Neural progenitor cell (in vitro differentiated cells): ENCODE results near the gene TICRR. TPM values are rescaled to one million over a fixed set of nuclear protein-coding genes. Genes with fewer than 3 reads are reported as not detected.

ENCODE experiments used
- DNase-seq: peaks from one replicate; pipeline ENCODE4 v3.0.0-alpha.2; 2016; ENCODE audit warnings: low spot score
- H2AFZ ChIP-seq: fragments of 200-600 bp; sonication (generic); replicated peaks from 2 replicates; pipeline ENCODE4 v1.6.1; 2016; ENCODE audit warnings: antibody characterized with exemption
- H3F3A ChIP-seq: fragments of 200-600 bp; sonication (generic); 2 replicates; pipeline ENCODE4 v1.6.1; 2016; ENCODE audit warnings: antibody characterized with exemption, low read depth
- H3K27ac ChIP-seq: fragments of 200-600 bp; sonication (generic); 2 replicates; pipeline ENCODE4 v1.5.1; 2016; ENCODE audit warnings: mild to moderate bottlenecking
- H3K27me3 ChIP-seq: fragments of 200-600 bp; sonication (generic); 2 replicates; pipeline ENCODE4 v1.6.1; 2016; ENCODE audit warnings: mild to moderate bottlenecking, moderate library complexity
- H3K36me3 ChIP-seq: fragments of 200-600 bp; sonication (generic); 2 replicates; pipeline ENCODE4 v1.5.1; 2016
- H3K4me1 ChIP-seq: fragments of 200-600 bp; sonication (generic); 2 replicates; pipeline ENCODE4 v1.6.1; 2016; ENCODE audit warnings: mixed run types
- H3K4me2 ChIP-seq: fragments of 200-600 bp; sonication (generic); 2 replicates; pipeline ENCODE4 v1.6.1; 2016
- H3K4me3 ChIP-seq: fragments of 200-600 bp; sonication (generic); 2 replicates; pipeline ENCODE4 v1.5.1; 2016
- H3K79me2 ChIP-seq: fragments of 200-600 bp; sonication (generic); 2 replicates; pipeline ENCODE4 v1.6.1; 2016; ENCODE audit warnings: low read depth
- H3K9ac ChIP-seq: fragments of 200-600 bp; sonication (generic); 2 replicates; pipeline ENCODE4 v1.6.1; 2016
- H3K9me3 ChIP-seq: fragments of 200-600 bp; sonication (generic); 2 replicates; pipeline ENCODE4 v1.5.1; 2016; ENCODE audit warnings: low read depth
- H4K20me1 ChIP-seq: fragments of 200-600 bp; sonication (generic); 2 replicates; pipeline ENCODE4 v1.6.1; 2016; ENCODE audit warnings: low read depth
- H3K27ac Mint-ChIP-seq: 3 replicates; pipeline ENCODE4 v1.8.0; 2021; ENCODE audit warnings: mixed read lengths
- H3K27me3 Mint-ChIP-seq: 2 replicates; pipeline ENCODE4 v1.8.0; 2022; ENCODE audit warnings: low read depth, mild to moderate bottlenecking, inconsistent platforms, moderate library complexity, mixed read lengths; ENCODE audit not compliant: insufficient read depth
- H3K36me3 Mint-ChIP-seq: 3 replicates; pipeline ENCODE4 v1.8.0; 2021; ENCODE audit warnings: mixed read lengths
- H3K4me1 Mint-ChIP-seq: 3 replicates; pipeline ENCODE4 v1.8.0; 2021; ENCODE audit warnings: mixed read lengths
- H3K4me3 Mint-ChIP-seq: 3 replicates; pipeline ENCODE4 v1.8.0; 2021; ENCODE audit warnings: mild to moderate bottlenecking, moderate library complexity, mixed read lengths
- H3K9me3 Mint-ChIP-seq: 3 replicates; pipeline ENCODE4 v1.8.0; 2020; ENCODE audit warnings: mixed read lengths
- CTCF ChIP-seq: fragments of 200-600 bp; sonication (generic); IDR thresholded peaks from 2 replicates; pipeline ENCODE4 v1.5.1; 2017; ENCODE audit warnings: antibody characterized with exemption, mild to moderate bottlenecking
- EZH2 ChIP-seq: fragments of 200-600 bp; sonication (generic); IDR thresholded peaks from 2 replicates; pipeline ENCODE4 v1.6.1; 2017; ENCODE audit warnings: antibody characterized with exemption, mild to moderate bottlenecking, moderate library complexity
- EZH2phosphoT487 ChIP-seq: fragments of 200-600 bp; sonication (generic); IDR thresholded peaks from 2 replicates; pipeline ENCODE4 v1.6.1; 2017; ENCODE audit warnings: antibody characterized with exemption
- total RNA-seq: library from RNA; depleted of rRNA; stranded (reverse); fragments of >200 nt; gene quantifications from 2 replicates; pipeline ENCODE4 v1.2.3, GENCODE V29; 2015; ENCODE audit warnings: low replicate concordance

Gene TICRR
- total RNA-seq, 1 donor from 2014 or later = 19.6 TPM

- H2AFZ ChIP-seq = no peak overlapping the region
- H3K4me2 ChIP-seq = no peak overlapping the region
- H3K36me3 ChIP-seq = peaks cover 5% of the 10 kb centered on the region
- Mint-ChIP-seq H3K27ac (no peak overlapping the region), H3K27me3 (peaks cover 19% of the 10 kb centered on the region), H3K4me3 (no peak overlapping the region), H3K4me1 (peaks cover 4% of the 10 kb centered on the region), H3K36me3 (peaks cover 60% of the 10 kb centered on the region), H3K9me3 (peaks cover 6% of the 10 kb centered on the region)
- TF ChIP-seq CTCF (no peak), EZH2 (no peak), EZH2phosphoT487 (no peak)
- no peaks in the 10 kb centered on the region for H3K9me3 ChIP-seq
- no peak for DNase-seq
- H3K27ac ChIP-seq = no peak overlapping the region
- H3K27me3 ChIP-seq = no peaks in the 10 kb centered on the region
- H4K20me1 ChIP-seq = peaks cover 8% of the 10 kb centered on the region
- H3K4me3 ChIP-seq = no peak overlapping the region
- no peaks in the 10 kb centered on the region for H3K79me2 ChIP-seq
- H3F3A ChIP-seq = no peaks in the 10 kb centered on the region
- no peak overlapping the region for H3K9ac ChIP-seq
- no peaks in the 10 kb centered on the region for H3K4me1 ChIP-seq
Observed at GRCh38 chr15:89628301-89628700, 53.0 kb downstream of the TICRR start.

- Histone ChIP-seq H3K4me1 (no peaks in the 10 kb centered on the region), H3K4me3 (no peak overlapping the region), H2AFZ (no peak overlapping the region), H3K79me2 (no peaks in the 10 kb centered on the region), H3F3A (no peaks in the 10 kb centered on the region), H3K36me3 (peaks cover 9% of the 10 kb centered on the region), H3K27ac (no peak overlapping the region), H3K4me2 (no peak overlapping the region), H3K9me3 (no peaks in the 10 kb centered on the region), H3K9ac (no peak overlapping the region), H3K27me3 (no peaks in the 10 kb centered on the region), H4K20me1 (peaks cover 8% of the 10 kb centered on the region)
- Mint-ChIP-seq H3K27me3 (peaks cover 21% of the 10 kb centered on the region), H3K4me3 (peak overlapping the region; percentile 19), H3K4me1 (peaks cover 4% of the 10 kb centered on the region), H3K36me3 (peaks cover 60% of the 10 kb centered on the region), H3K9me3 (peaks cover 12% of the 10 kb centered on the region), H3K27ac (peak overlapping the region; percentile 70)
- TF ChIP-seq EZH2phosphoT487 (no peak), EZH2 (no peak), CTCF (no peak)
- peak; percentile 11 for DNase-seq
Observed at GRCh38 chr15:89628806-89629715, 53.8 kb downstream of the TICRR start.

- H3K9me3 Mint-ChIP-seq = peaks cover 18% of the 10 kb centered on the region
- H3K4me1 Mint-ChIP-seq = peaks cover 4% of the 10 kb centered on the region
- H3K4me2 ChIP-seq = no peak overlapping the region
- H4K20me1 ChIP-seq = peaks cover 8% of the 10 kb centered on the region
- no peak overlapping the region for H3K9ac ChIP-seq
- no peaks in the 10 kb centered on the region for H3K4me1 ChIP-seq
- H3K27ac Mint-ChIP-seq = peak overlapping the region; percentile 70
- H3K27me3 ChIP-seq = no peaks in the 10 kb centered on the region
- TF ChIP-seq EZH2phosphoT487 = no peak
- TF ChIP-seq CTCF = no peak
- TF ChIP-seq EZH2 = no peak
- peaks cover 21% of the 10 kb centered on the region for H3K27me3 Mint-ChIP-seq
- no peak overlapping the region for H2AFZ ChIP-seq
- no peak overlapping the region for H3K27ac ChIP-seq
- no peaks in the 10 kb centered on the region for H3F3A ChIP-seq
- peaks cover 60% of the 10 kb centered on the region for H3K36me3 Mint-ChIP-seq
- H3K36me3 ChIP-seq = peaks cover 10% of the 10 kb centered on the region
- H3K4me3 Mint-ChIP-seq = no peak overlapping the region
- no peaks in the 10 kb centered on the region for H3K9me3 ChIP-seq
- no peak for DNase-seq
- H3K79me2 ChIP-seq = no peaks in the 10 kb centered on the region
- H3K4me3 ChIP-seq = no peak overlapping the region
Observed at GRCh38 chr15:89629829-89630228, 54.6 kb downstream of the TICRR start.
